OCI-LY1 (cell line): ENCODE measurements around the gene EXOSC3.
"Not testable (repeated sequence)": the region's sequence is repeated elsewhere in the genome, so short reads cannot be mapped to it uniquely, and the experiment has no call there.

Experiments used
- EZH2 ChIP-seq: fragments of 200-600 bp; sonication (generic), shearing (Covaris generic); IDR thresholded peaks from 2 replicates; pipeline ENCODE4 v1.8.0; 2017; ENCODE audit warnings: borderline replicate concordance, mixed run types, mild to moderate bottlenecking, antibody characterized with exemption, low read length, moderate library complexity, mixed read lengths
- TF ChIP-seq, protein P1 (sequence below): fragments of 200-600 bp; sonication (generic), shearing (Covaris generic); IDR thresholded peaks from 2 replicates; pipeline ENCODE4 v1.5.1; 2017; ENCODE audit warnings: mild to moderate bottlenecking, antibody characterized with exemption, low read length, moderate library complexity, mixed read lengths

DNA sequence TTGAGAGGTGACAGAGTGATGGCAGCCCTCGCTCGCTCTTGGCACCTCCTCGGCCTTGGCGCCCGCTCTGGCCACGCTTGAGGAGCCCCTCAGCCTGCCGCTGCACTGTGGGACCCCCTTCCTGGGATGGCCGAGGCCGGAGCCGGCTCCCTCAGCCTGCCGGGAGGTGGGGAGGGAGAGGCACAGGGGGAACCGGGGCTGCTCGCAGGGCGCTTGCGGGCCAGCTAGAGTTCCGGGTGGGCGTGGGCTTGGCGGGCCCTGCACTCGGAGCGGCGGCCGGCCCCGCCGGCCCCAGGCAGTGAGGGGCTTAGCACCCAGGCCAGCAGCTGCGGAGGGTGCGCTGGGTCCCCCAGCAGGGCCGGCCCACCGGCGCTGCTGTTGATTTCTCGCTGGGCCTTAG is 33.2 kb downstream of the EXOSC3 start:
- TF ChIP-seq, protein P1, sequence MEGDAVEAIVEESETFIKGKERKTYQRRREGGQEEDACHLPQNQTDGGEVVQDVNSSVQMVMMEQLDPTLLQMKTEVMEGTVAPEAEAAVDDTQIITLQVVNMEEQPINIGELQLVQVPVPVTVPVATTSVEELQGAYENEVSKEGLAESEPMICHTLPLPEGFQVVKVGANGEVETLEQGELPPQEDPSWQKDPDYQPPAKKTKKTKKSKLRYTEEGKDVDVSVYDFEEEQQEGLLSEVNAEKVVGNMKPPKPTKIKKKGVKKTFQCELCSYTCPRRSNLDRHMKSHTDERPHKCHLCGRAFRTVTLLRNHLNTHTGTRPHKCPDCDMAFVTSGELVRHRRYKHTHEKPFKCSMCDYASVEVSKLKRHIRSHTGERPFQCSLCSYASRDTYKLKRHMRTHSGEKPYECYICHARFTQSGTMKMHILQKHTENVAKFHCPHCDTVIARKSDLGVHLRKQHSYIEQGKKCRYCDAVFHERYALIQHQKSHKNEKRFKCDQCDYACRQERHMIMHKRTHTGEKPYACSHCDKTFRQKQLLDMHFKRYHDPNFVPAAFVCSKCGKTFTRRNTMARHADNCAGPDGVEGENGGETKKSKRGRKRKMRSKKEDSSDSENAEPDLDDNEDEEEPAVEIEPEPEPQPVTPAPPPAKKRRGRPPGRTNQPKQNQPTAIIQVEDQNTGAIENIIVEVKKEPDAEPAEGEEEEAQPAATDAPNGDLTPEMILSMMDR = not testable (repeated sequence)
- TF ChIP-seq EZH2 = not testable (repeated sequence)
